ENCODE data around the gene ZNF497.
A peak's percentile ranks its signal among the peaks of the same experiment; 100 is the strongest.

ZNF497 gene

DNA sequence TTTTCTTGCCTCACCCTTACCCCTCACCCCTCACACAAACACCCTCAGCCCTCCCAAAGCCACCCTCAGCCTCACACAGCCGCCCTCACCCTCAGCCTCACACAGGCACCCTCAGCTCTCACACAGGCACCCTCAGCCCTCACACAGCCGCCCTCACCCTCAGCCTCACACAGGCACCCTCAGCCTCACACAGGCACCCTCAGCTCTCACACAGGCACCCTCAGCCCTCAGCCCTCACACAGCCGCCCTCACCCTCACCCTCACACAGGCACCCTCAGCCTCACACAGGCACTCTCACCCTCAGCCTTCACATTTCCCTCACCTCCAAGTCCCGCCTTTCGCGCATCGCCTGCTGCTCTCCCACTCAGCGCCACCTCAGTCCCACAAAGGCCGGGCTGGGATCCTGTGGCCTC lies 36.0 kb downstream of the ZNF497 start:
- H4K91ac ChIP-seq (ENCODE audit: low read length): peak overlapping the region; percentile 80
- H2BK5ac ChIP-seq (ENCODE audit: low read depth, low read length, poor library complexity, severe bottlenecking): no peak overlapping the region
- peak overlapping the region; percentile 97 to 99 for H3K4me3 ChIP-seq (ENCODE audit: insufficient read depth in 1 of 2, low read depth in 1 of 2, low read length in 2 of 2)
- H2AK5ac ChIP-seq (ENCODE audit: low read length, severe bottlenecking): no peak overlapping the region
- H3K79me1 ChIP-seq (replicated peaks; ENCODE audit: low read length, poor library complexity, severe bottlenecking): peaks cover 38% of the 10 kb centered on the region
- H2BK120ac ChIP-seq (ENCODE audit: low read depth, low read length): no peak overlapping the region
- no peak overlapping the region for H3K27ac ChIP-seq (ENCODE audit: low read length, poor library complexity, severe bottlenecking)
- DNase-seq: no peak
- peak overlapping the region; percentile 62 to 78 for H3K4ac ChIP-seq (ENCODE audit: low read depth in 1 of 2, low read length in 2 of 2)
- H2BK15ac ChIP-seq (ENCODE audit: low read depth, poor library complexity, severe bottlenecking): no peak overlapping the region
- peak overlapping the region in 1 of 2 experiments; percentile 91 for H3K14ac ChIP-seq (ENCODE audit: low read length in 2 of 2)
- peak overlapping the region; percentile 93 for H3K4me2 ChIP-seq (ENCODE audit: low read length, poor library complexity, severe bottlenecking)
- H3K9ac ChIP-seq (ENCODE audit: low read length): peak overlapping the region; percentile 93
- peak overlapping the region in 1 of 2 experiments; percentile 83 for H3K18ac ChIP-seq (ENCODE audit: low read depth in 1 of 2, low read length in 2 of 2)
- H3K36me3 ChIP-seq (ENCODE audit: control insufficient read depth in 1 of 2, insufficient read depth in 2 of 2, low read depth in 1 of 2, low read length in 2 of 2): peaks cover 5 to 21% of the 10 kb centered on the region in 2 experiments
- H3K23ac ChIP-seq (ENCODE audit: low read length in 2 of 2): peak overlapping the region in 1 of 2 experiments; percentile 16
- peak overlapping the region; percentile 78 for H2AFZ ChIP-seq (ENCODE audit: low read depth, low read length)
- H3K9me3 ChIP-seq (ENCODE audit: control insufficient read depth, low read length): no peaks in the 10 kb centered on the region
- peak overlapping the region; percentile 80 for H4K8ac ChIP-seq (ENCODE audit: low read length)
- WGBS: 4% methylated on average over 9 of the region's 9 CpGs
- no peaks in the 10 kb centered on the region for H3K27me3 ChIP-seq (ENCODE audit: control insufficient read depth in 1 of 2, insufficient read depth in 1 of 2, low read length in 2 of 2)
- H3K4me1 ChIP-seq (ENCODE audit: control insufficient read depth, insufficient read depth, low read depth, low read length): peaks cover 21% of the 10 kb centered on the region
- peak overlapping the region; percentile 23 to 34 for H2BK12ac ChIP-seq (ENCODE audit: low read length in 2 of 2)

DNA sequence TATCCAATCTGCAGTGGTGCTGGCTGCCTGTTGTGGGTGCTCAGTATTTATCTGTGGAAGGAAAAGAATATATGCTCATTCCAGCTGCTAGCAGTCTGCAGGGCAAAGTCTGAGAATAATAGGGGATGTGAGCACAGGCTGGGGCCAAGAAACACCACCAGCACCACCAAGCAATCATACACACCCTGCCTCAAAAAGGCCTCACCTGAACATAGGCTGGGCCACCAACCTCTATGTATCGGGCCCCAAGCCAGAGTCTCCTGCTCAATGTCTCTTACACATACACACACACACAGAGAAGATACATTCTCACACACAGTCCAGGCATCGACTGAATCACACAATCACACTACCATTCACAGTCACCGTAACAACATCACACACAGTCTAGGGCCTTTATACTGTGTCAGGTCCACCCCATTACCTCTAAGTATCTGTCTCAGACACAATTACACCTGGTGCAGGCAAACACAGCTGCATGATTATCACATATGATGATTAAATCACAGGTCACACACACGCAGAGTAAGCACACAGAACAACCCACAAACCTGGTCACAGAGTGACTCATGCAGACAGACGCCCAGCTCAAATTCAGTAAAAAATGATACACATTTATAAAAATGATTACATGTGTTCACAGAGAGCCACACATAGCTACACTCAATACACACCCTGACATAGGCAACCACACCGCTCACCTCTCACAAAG lies 37.1 kb downstream of the ZNF497 start:
- no peak overlapping the region for H2BK15ac ChIP-seq (ENCODE audit: low read depth, poor library complexity, severe bottlenecking)

DNA sequence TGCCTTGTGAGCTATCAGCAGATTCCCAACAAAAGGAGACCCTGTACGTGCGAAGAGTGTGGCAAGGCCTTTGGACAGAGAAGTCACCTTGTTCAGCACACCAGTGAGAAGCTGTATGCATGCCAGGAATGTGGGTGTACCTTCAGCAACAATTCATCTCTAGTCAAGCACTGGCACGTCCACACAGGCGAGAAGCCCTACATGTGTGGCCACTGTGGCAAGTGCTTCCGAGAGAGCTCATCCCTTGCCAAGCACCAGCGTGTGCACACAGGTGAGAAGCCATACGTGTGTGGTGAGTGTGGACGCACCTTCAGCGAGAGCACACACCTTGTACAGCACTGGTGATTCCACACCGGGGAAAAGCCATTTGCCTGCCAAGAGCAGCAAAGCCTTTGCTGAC lies 43.3 kb downstream of the ZNF497 start:
- Histone ChIP-seq H3K4ac (ENCODE audit: low read depth in 1 of 2, low read length in 2 of 2) (no peak overlapping the region), H2BK12ac (ENCODE audit: low read length in 2 of 2) (no peak overlapping the region), H3K4me2 (ENCODE audit: low read length, poor library complexity, severe bottlenecking) (no peak overlapping the region), H3K36me3 (ENCODE audit: control insufficient read depth in 1 of 2, insufficient read depth in 2 of 2, low read depth in 1 of 2, low read length in 2 of 2) (peaks cover 31 to 50% of the 10 kb centered on the region in 2 experiments), H4K91ac (ENCODE audit: low read length) (no peak overlapping the region), H4K8ac (ENCODE audit: low read length) (no peak overlapping the region), H3K4me3 (ENCODE audit: insufficient read depth in 1 of 2, low read depth in 1 of 2, low read length in 2 of 2) (no peak overlapping the region), H2AFZ (ENCODE audit: low read depth, low read length) (no peak overlapping the region), H3K18ac (ENCODE audit: low read depth in 1 of 2, low read length in 2 of 2) (no peak overlapping the region), H3K23ac (ENCODE audit: low read length in 2 of 2) (no peak overlapping the region), H2BK5ac (ENCODE audit: low read depth, low read length, poor library complexity, severe bottlenecking) (no peak overlapping the region), H3K9me3 (ENCODE audit: control insufficient read depth, low read length) (no peaks in the 10 kb centered on the region), H2AK5ac (ENCODE audit: low read length, severe bottlenecking) (no peak overlapping the region), H3K79me1 (replicated peaks; ENCODE audit: low read length, poor library complexity, severe bottlenecking) (peaks cover 35% of the 10 kb centered on the region), H3K14ac (ENCODE audit: low read length in 2 of 2) (no peak overlapping the region), H2BK15ac (ENCODE audit: low read depth, poor library complexity, severe bottlenecking) (no peak overlapping the region), H3K27ac (ENCODE audit: low read length, poor library complexity, severe bottlenecking) (no peak overlapping the region), H3K9ac (ENCODE audit: low read length) (no peak overlapping the region), H3K27me3 (ENCODE audit: control insufficient read depth in 1 of 2, insufficient read depth in 1 of 2, low read length in 2 of 2) (no peaks in the 10 kb centered on the region), H3K4me1 (ENCODE audit: control insufficient read depth, insufficient read depth, low read depth, low read length) (no peaks in the 10 kb centered on the region), H2BK120ac (ENCODE audit: low read depth, low read length) (no peak overlapping the region)
- WGBS: 98% methylated on average over 10 of the region's 10 CpGs
- no peak for DNase-seq

More for the DNA sequence above, 37.1 kb downstream of the ZNF497 start:
- Histone ChIP-seq H2BK120ac (ENCODE audit: low read depth, low read length) (no peak overlapping the region), H3K79me1 (replicated peaks; ENCODE audit: low read length, poor library complexity, severe bottlenecking) (peaks cover 41% of the 10 kb centered on the region), H3K4ac (ENCODE audit: low read depth in 1 of 2, low read length in 2 of 2) (no peak overlapping the region), H3K27ac (ENCODE audit: low read length, poor library complexity, severe bottlenecking) (no peak overlapping the region), H3K9me3 (ENCODE audit: control insufficient read depth, low read length) (no peaks in the 10 kb centered on the region), H3K4me1 (ENCODE audit: control insufficient read depth, insufficient read depth, low read depth, low read length) (peaks cover 21% of the 10 kb centered on the region), H4K91ac (ENCODE audit: low read length) (no peak overlapping the region), H3K23ac (ENCODE audit: low read length in 2 of 2) (no peak overlapping the region), H3K36me3 (ENCODE audit: control insufficient read depth in 1 of 2, insufficient read depth in 2 of 2, low read depth in 1 of 2, low read length in 2 of 2) (peaks cover 5 to 25% of the 10 kb centered on the region in 2 experiments), H2AK5ac (ENCODE audit: low read length, severe bottlenecking) (no peak overlapping the region), H3K9ac (ENCODE audit: low read length) (peak overlapping the region; percentile 93), H2BK5ac (ENCODE audit: low read depth, low read length, poor library complexity, severe bottlenecking) (no peak overlapping the region), H2AFZ (ENCODE audit: low read depth, low read length) (no peak overlapping the region), H3K14ac (ENCODE audit: low read length in 2 of 2) (no peak overlapping the region), H2BK12ac (ENCODE audit: low read length in 2 of 2) (no peak overlapping the region), H4K8ac (ENCODE audit: low read length) (no peak overlapping the region), H3K18ac (ENCODE audit: low read depth in 1 of 2, low read length in 2 of 2) (no peak overlapping the region), H3K4me2 (ENCODE audit: low read length, poor library complexity, severe bottlenecking) (peak overlapping the region; percentile 3), H3K27me3 (ENCODE audit: control insufficient read depth in 1 of 2, insufficient read depth in 1 of 2, low read length in 2 of 2) (no peaks in the 10 kb centered on the region), H3K4me3 (ENCODE audit: insufficient read depth in 1 of 2, low read depth in 1 of 2, low read length in 2 of 2) (peak overlapping the region in 1 of 2 experiments; percentile 99)
- WGBS: 82% methylated on average over 6 of the region's 6 CpGs
- DNase-seq: peak; percentile 12

DNA sequence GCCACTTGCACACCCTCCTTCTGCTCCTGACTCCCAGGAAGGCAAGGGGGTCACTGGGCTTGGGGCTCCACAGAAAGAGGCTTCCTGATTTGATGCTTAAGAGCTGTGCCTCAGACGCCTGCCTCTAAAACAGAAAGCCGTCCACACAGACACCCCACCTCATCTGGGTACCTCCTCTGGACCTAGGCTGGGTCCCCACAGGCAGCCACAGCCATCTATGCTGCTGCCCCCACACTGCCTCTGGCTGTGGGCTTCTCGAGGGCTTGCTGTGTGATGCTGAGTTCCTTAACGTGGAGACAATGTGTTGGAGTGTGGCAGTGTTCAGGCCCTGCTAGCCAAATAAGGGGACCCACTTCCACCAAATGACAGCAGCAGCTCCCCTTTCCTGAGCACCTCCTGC lies 44.3 kb downstream of the ZNF497 start:
- no peak overlapping the region for H2BK120ac ChIP-seq (ENCODE audit: low read depth, low read length)
- 94% methylated on average over 4 of the region's 4 CpGs for WGBS
- no peak overlapping the region for H3K4me3 ChIP-seq (ENCODE audit: insufficient read depth in 1 of 2, low read depth in 1 of 2, low read length in 2 of 2)
- H3K4me1 ChIP-seq (ENCODE audit: control insufficient read depth, insufficient read depth, low read depth, low read length): no peaks in the 10 kb centered on the region
- DNase-seq: no peak
- H3K9ac ChIP-seq (ENCODE audit: low read length): no peak overlapping the region
- H3K4ac ChIP-seq (ENCODE audit: low read depth in 1 of 2, low read length in 2 of 2): no peak overlapping the region
- H3K36me3 ChIP-seq (ENCODE audit: control insufficient read depth in 1 of 2, insufficient read depth in 2 of 2, low read depth in 1 of 2, low read length in 2 of 2): peaks cover 34 to 58% of the 10 kb centered on the region in 2 experiments
- H4K8ac ChIP-seq (ENCODE audit: low read length): no peak overlapping the region
- H3K79me1 ChIP-seq (replicated peaks; ENCODE audit: low read length, poor library complexity, severe bottlenecking): peaks cover 32% of the 10 kb centered on the region
- H2AK5ac ChIP-seq (ENCODE audit: low read length, severe bottlenecking): no peak overlapping the region
- no peak overlapping the region for H2BK5ac ChIP-seq (ENCODE audit: low read depth, low read length, poor library complexity, severe bottlenecking)
- H3K4me2 ChIP-seq (ENCODE audit: low read length, poor library complexity, severe bottlenecking): no peak overlapping the region
- H3K27me3 ChIP-seq (ENCODE audit: control insufficient read depth in 1 of 2, insufficient read depth in 1 of 2, low read length in 2 of 2): no peaks in the 10 kb centered on the region
- no peak overlapping the region for H3K14ac ChIP-seq (ENCODE audit: low read length in 2 of 2)
- no peak overlapping the region for H3K18ac ChIP-seq (ENCODE audit: low read depth in 1 of 2, low read length in 2 of 2)
- no peak overlapping the region for H3K27ac ChIP-seq (ENCODE audit: low read length, poor library complexity, severe bottlenecking)
- H4K91ac ChIP-seq (ENCODE audit: low read length): no peak overlapping the region
- no peak overlapping the region for H2AFZ ChIP-seq (ENCODE audit: low read depth, low read length)
- H2BK12ac ChIP-seq (ENCODE audit: low read length in 2 of 2): no peak overlapping the region
- H3K9me3 ChIP-seq (ENCODE audit: control insufficient read depth, low read length): no peaks in the 10 kb centered on the region
- no peak overlapping the region for H3K23ac ChIP-seq (ENCODE audit: low read length in 2 of 2)
- H2BK15ac ChIP-seq (ENCODE audit: low read depth, poor library complexity, severe bottlenecking): no peak overlapping the region

Measured in mesenchymal stem cell (in vitro differentiated cells and primary cell).